K562 (cell line): ENCODE data around the gene GOLIM4. TPM values are rescaled to one million over a fixed set of nuclear protein-coding genes. Genes with fewer than 3 reads are reported as not detected.

ENCODE experiments used
- ATAC-seq: fragments of 200-7000 bp; cut with Tn5 transposase; 3 replicates; pipeline ENCODE4 v1.9.1; 2020; ENCODE audit warnings: moderate library complexity
- BruUV-seq: library from RNA; stranded (reverse); fragments of 400-500 nt; replicated peaks from 2 replicates; lab custom pipeline; 2021; lab: Mats Ljungman, UMichigan
- CTCF ChIA-PET: fragments of 300-600 bp; formaldehyde crosslinking; extraction: SDS; loops from one replicate; lab custom pipeline; 2021; ENCODE audit warnings: low intra/inter-chr PET ratio; lab: Yijun Ruan, JAX
- POLR2A ChIA-PET: fragments of 300-600, 350-650 bp; sonication (Branson Sonifier 250); formaldehyde crosslinking; extraction: SDS; loops from one replicate; lab custom pipeline; 2021; ENCODE audit warnings: antibody characterized with exemption, inconsistent platforms; lab: Yijun Ruan, JAX
- DNase-seq, 4 experiments: peaks; one replicate each; pipeline versions ENCODE4 v3.0.0 to v3.0.0-alpha.2; 2011 to 2018; ENCODE audit warnings: low spot score in 3 of 4, mixed read lengths in 3 of 4; ENCODE audit errors: extremely low read depth in 1 of 4
- FAIRE-seq: peaks from 2 replicates; lab custom pipeline; 2011; peaks lifted over from hg19 to GRCh38; lab: Jason Lieb, UNC
- H2AFZ ChIP-seq: 2 replicates; pipeline ENCODE4 v1.6.0; 2011; ENCODE audit warnings: low read depth, low read length, control low read depth, inconsistent platforms
- H3K27ac ChIP-seq: fragments of 200-600 bp; 3 replicates; pipeline ENCODE4 v1.8.0; 2011; ENCODE audit warnings: low read depth, mild to moderate bottlenecking, control low read depth, inconsistent platforms, low read length, moderate library complexity, mixed read lengths; ENCODE audit errors: extremely low read depth
- H3K27me3 ChIP-seq, 2 experiments: fragments of 300-600 bp in 1 of 2; 2 replicates in 1 of 2; 3 replicates in 1 of 2; pipeline versions ENCODE4 v1.6.0 to v1.8.0; 2011; ENCODE audit warnings: inconsistent platforms in 2 of 2, low read length in 2 of 2, mild to moderate bottlenecking in 1 of 2, mixed read lengths in 1 of 2, moderate library complexity in 1 of 2; ENCODE audit not compliant: control insufficient read depth in 2 of 2, insufficient read depth in 2 of 2
- H3K36me3 ChIP-seq: fragments of 300-600 bp; 3 replicates; pipeline ENCODE4 v1.8.0; 2011; ENCODE audit warnings: mild to moderate bottlenecking, low read length, inconsistent platforms; ENCODE audit not compliant: control insufficient read depth, insufficient read depth
- H3K4me1 ChIP-seq, 2 experiments: fragments of 200-600 bp in 1 of 2; replicated peaks in 1 of 2; 2 replicates in 1 of 2; 3 replicates in 1 of 2; pipeline versions ENCODE4 v1.5.1 to v1.8.0; 2011; ENCODE audit warnings: inconsistent platforms in 2 of 2, low read length in 2 of 2, mild to moderate bottlenecking in 1 of 2, mixed read lengths in 1 of 2, moderate library complexity in 1 of 2; ENCODE audit not compliant: control insufficient read depth in 2 of 2, insufficient read depth in 2 of 2
- H3K4me2 ChIP-seq: 2 replicates; pipeline ENCODE4 v1.6.1; 2011; ENCODE audit warnings: low read length, control low read depth, inconsistent platforms, mixed read lengths; ENCODE audit not compliant: insufficient read depth
- H3K4me3 ChIP-seq: fragments of 200-600 bp; sonication (generic), shearing (Covaris generic); 2 replicates; pipeline ENCODE4 v1.5.1; 2016; ENCODE audit warnings: control low read depth, inconsistent platforms
- H3K79me2 ChIP-seq: fragments of 200-600 bp; 3 replicates; pipeline ENCODE4 v1.8.0; 2011; ENCODE audit warnings: low read length, inconsistent platforms; ENCODE audit not compliant: control insufficient read depth, insufficient read depth
- H3K9ac ChIP-seq, 2 experiments: 2 replicates each; pipeline versions ENCODE4 v1.6.0 to v1.6.1; 2011; ENCODE audit warnings: low read depth in 2 of 2, low read length in 2 of 2, control low read depth in 1 of 2, inconsistent platforms in 1 of 2, mild to moderate bottlenecking in 1 of 2, mixed read lengths in 1 of 2; ENCODE audit not compliant: insufficient read depth in 1 of 2
- H3K9me1 ChIP-seq: one replicate; pipeline ENCODE4 v1.6.0; 2011; ENCODE audit warnings: inconsistent platforms, mild to moderate bottlenecking, low read length, moderate library complexity; ENCODE audit not compliant: control insufficient read depth, insufficient read depth
- H3K9me3 ChIP-seq: replicated peaks from 2 replicates; pipeline ENCODE4 v1.5.1; 2011; ENCODE audit warnings: low read depth, low read length, inconsistent platforms; ENCODE audit not compliant: control insufficient read depth, insufficient read depth
- H4K20me1 ChIP-seq: replicated peaks from 2 replicates; pipeline ENCODE4 v1.6.1; 2011; ENCODE audit warnings: low read length, inconsistent platforms, mixed read lengths; ENCODE audit not compliant: control insufficient read depth, insufficient read depth
- CBX2 ChIP-seq: fragments of 200-600 bp; sonication (generic); IDR thresholded peaks from one replicate; pipeline ENCODE4 v1.6.1; 2012; ENCODE audit warnings: mild to moderate bottlenecking, low read length, inconsistent platforms; ENCODE audit not compliant: insufficient read depth, poor library complexity, severe bottlenecking
- CEBPG ChIP-seq, 3 experiments: fragments of 200-800 bp in 1 of 3; sonication (Bioruptor generic) in 1 of 3; sonication (generic) in 1 of 3; formaldehyde crosslinking in 1 of 3; IDR thresholded peaks in 2 of 3; conservative IDR thresholded peaks in 1 of 3; 2 replicates each; pipeline versions ENCODE4 v1.6.1 to v1.8.0; 2016 to 2022; ENCODE audit warnings: missing compliant biosample characterization in 2 of 3, missing genetic modification characterization in 2 of 3, mild to moderate bottlenecking in 1 of 3, missing genetic modification reagents in 1 of 3
- MEIS2 ChIP-seq: fragments of 450-650 bp; IDR thresholded peaks from 2 replicates; pipeline ENCODE4 v1.6.1; 2014; ENCODE audit warnings: mild to moderate bottlenecking; ENCODE audit not compliant: partially characterized antibody
- NFIC ChIP-seq: fragments of 450-650 bp; IDR thresholded peaks from 2 replicates; pipeline ENCODE4 v1.6.1; 2017; ENCODE audit warnings: mild to moderate bottlenecking, inconsistent platforms
- NR2C2 ChIP-seq, 2 experiments: fragments of 200-800 bp in 1 of 2; sonication (Bioruptor generic) in 1 of 2; sonication (generic) in 1 of 2; formaldehyde crosslinking in 1 of 2; IDR thresholded peaks; 2 replicates each; pipeline versions ENCODE4 v1.6.1 to v1.8.0; 2016 to 2022; ENCODE audit warnings: mild to moderate bottlenecking in 1 of 2, missing compliant biosample characterization in 1 of 2, missing genetic modification characterization in 1 of 2, missing genetic modification reagents in 1 of 2
- RBM39 ChIP-seq: fragments of 200-400 bp; formaldehyde crosslinking; optimal IDR thresholded peaks from 2 replicates; pipeline ENCODE3; 2018; ENCODE audit warnings: low read depth, low read length
- SETDB1 ChIP-seq: IDR thresholded peaks from one replicate; pipeline ENCODE4 v1.6.1; 2012; ENCODE audit warnings: low read length, control low read depth, inconsistent platforms
- SREBF2 ChIP-seq: sonication (generic); formaldehyde crosslinking; IDR thresholded peaks from 2 replicates; pipeline ENCODE4 v1.4.0; 2020; ENCODE audit warnings: mild to moderate bottlenecking, missing genetic modification reagents
- ZNF644 ChIP-seq: fragments of 200-800 bp; sonication (Bioruptor generic); IDR thresholded peaks from 2 replicates; pipeline ENCODE4 v1.6.1; 2016; ENCODE audit warnings: low read depth, missing genetic modification characterization, missing compliant biosample characterization
- WGBS: fragments of 100-300 bp; shearing (Covaris generic); methylation state at CpG from one replicate; pipeline ENCODE4 v1.1.6; 2016; ENCODE audit warnings: low coverage, mixed read lengths; ENCODE audit not compliant: insufficient coverage; ENCODE audit errors: missing lambda C conversion rate; 5-methylcytosine and 5-hydroxymethylcytosine counted together
- in situ Hi-C: fragments of 300-500 bp; cut with MboI; formaldehyde crosslinking; loops from 4 replicates; pipeline ENCODE4 v1.15.0; 2018; ENCODE audit warnings: inconsistent platforms, mixed read lengths
- intact Hi-C: fragments of 100-400 bp; cut with micrococcal nuclease; formaldehyde crosslinking; loops from 2 replicates; pipeline ENCODE4 v1.14.2; 2022
- polyA plus RNA-seq, 8 experiments: library from polyadenylated mRNA; depleted of rRNA in 4 of 8; stranded (reverse) in 5 of 8; unstranded in 3 of 8; fragments of >200 nt; fragmentation: Nextera tagmentation in 2 of 8; fragmentation: Illumina TruSeq in 1 of 8; extraction: Ambion mirVana in 2 of 8; extraction: Trizol in 1 of 8; gene quantifications; 2 replicates each; pipeline versions ENCODE4 v1.2.1 to v1.2.3, GENCODE V29; 2011 to 2014; ENCODE audit warnings: inconsistent platforms in 1 of 8, missing spikeins in 1 of 8
- total RNA-seq, 7 experiments: library from RNA; depleted of rRNA in 6 of 7; stranded (reverse); fragments of >200 nt in 6 of 7; fragmentation: Illumina TruSeq in 2 of 7; extraction: Trizol in 2 of 7; gene quantifications; 2 replicates each; pipeline versions ENCODE4 v1.2.1 to v1.2.3, GENCODE V29; 2011 to 2021; ENCODE audit warnings: low replicate concordance in 1 of 7
- TF ChIP-seq, protein P1 (sequence below), 2 experiments: IDR thresholded peaks in 1 of 2; conservative IDR thresholded peaks in 1 of 2; 2 replicates each; pipeline ENCODE4 v1.6.1; 2016; ENCODE audit warnings: low read depth in 2 of 2, mild to moderate bottlenecking in 1 of 2, missing compliant biosample characterization in 1 of 2, missing genetic modification characterization in 1 of 2, moderate library complexity in 1 of 2
- TF ChIP-seq, protein P2 (sequence below): fragments of 250-450 bp; sonication (Bioruptor Pico); IDR thresholded peaks from 2 replicates; pipeline ENCODE4 v1.8.0; 2022; ENCODE audit warnings: inconsistent platforms, mild to moderate bottlenecking, moderate library complexity, borderline replicate concordance
- TF ChIP-seq, protein P3 (sequence below): sonication (generic); formaldehyde crosslinking; IDR thresholded peaks from 2 replicates; pipeline ENCODE4 v1.5.0; 2020; ENCODE audit warnings: missing genetic modification reagents
- TF ChIP-seq, protein P4 (sequence below), 2 experiments: fragments of 250-450 bp in 1 of 2; fragments of 450-650 bp in 1 of 2; sonication (Bioruptor Pico) in 1 of 2; IDR thresholded peaks; 2 replicates each; pipeline versions ENCODE4 v1.6.1 to v1.8.0; 2016 to 2021; ENCODE audit warnings: mild to moderate bottlenecking in 2 of 2, moderate library complexity in 2 of 2, missing compliant biosample characterization in 1 of 2, missing genetic modification characterization in 1 of 2

GOLIM4 gene
- total and polyA plus RNA-seq, 9 of the 15 experiments (the other 6 are each of a cell fraction or from before 2014, with no cell fraction given), result 9.3 to 39.4 (median 31.0) TPM

DNA sequence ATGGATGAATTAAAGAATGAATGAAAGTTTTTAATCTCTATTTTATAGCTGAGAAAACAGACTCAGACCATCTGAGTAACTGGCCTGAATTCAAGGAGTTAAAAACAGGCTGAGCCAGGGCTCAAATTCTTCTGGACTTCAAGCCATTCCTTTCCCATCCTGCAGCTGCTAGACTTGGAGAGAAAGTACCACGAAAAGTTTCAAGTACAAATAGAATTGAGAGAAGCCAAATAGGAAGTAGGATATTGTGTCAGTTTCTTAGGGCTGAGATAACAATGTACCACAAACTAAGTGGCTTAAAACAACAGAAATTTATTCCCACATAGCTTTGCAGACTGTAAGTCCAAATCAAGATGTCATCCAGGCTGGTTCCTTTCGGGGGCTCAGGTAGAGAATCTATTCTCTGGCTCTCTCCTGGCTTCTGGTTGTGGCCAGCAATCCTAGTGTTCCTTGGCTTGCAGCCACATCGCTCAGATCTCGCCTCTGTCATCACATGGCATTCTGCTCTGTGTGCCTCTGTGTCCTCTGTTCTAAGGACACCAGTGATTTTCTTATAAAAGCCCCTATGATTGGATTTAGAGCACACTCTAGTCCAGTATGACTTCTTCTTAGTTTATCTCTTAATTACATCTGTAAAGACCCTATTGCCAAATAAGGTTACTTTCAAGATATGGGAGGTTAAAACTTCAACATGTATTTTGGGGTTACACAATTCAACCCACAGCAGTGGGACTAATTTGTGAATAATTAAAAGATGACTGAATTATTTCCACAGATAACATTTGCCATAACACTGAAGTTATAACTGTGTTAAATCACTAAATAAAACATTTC is 25.7 kb upstream of the GOLIM4 start:
- no peak overlapping the region for H3K4me2 ChIP-seq
- BruUV-seq, result no TSS peak
- H3K9ac ChIP-seq, result no peak overlapping the region
- no peaks in the 10 kb centered on the region for H3K79me2 ChIP-seq
- H3K36me3 ChIP-seq, result no peaks in the 10 kb centered on the region; the same call in 2 of the 3 replicates
- no peaks in the 10 kb centered on the region for H3K9me3 ChIP-seq
- FAIRE-seq (no peak), ATAC-seq (peak; percentile 59), DNase-seq (peak in 1 of 4 experiments; percentile 51)
- no peak overlapping the region; the same call in 2 of the 3 replicates for H3K27ac ChIP-seq
- H3K4me1 ChIP-seq, result peaks cover 0 to 23% of the 10 kb centered on the region in 2 experiments; a peak in 2 of 5 replicates
- 7% methylated on average over 4 of the region's 4 CpGs for WGBS
- no peaks in the 10 kb centered on the region for H3K27me3 ChIP-seq
- H2AFZ ChIP-seq, result peak overlapping the region; percentile 71
- no peak overlapping the region for H3K4me3 ChIP-seq
- CTCF ChIA-PET, result no interaction called here
- no peaks in the 10 kb centered on the region for H4K20me1 ChIP-seq
- POLR2A ChIA-PET, result no interaction called here
- intact Hi-C loops (no loop called here), in situ Hi-C loops (no loop called here)
- H3K9me1 ChIP-seq, result no peaks in the 10 kb centered on the region
- TF ChIP-seq, protein P1, sequence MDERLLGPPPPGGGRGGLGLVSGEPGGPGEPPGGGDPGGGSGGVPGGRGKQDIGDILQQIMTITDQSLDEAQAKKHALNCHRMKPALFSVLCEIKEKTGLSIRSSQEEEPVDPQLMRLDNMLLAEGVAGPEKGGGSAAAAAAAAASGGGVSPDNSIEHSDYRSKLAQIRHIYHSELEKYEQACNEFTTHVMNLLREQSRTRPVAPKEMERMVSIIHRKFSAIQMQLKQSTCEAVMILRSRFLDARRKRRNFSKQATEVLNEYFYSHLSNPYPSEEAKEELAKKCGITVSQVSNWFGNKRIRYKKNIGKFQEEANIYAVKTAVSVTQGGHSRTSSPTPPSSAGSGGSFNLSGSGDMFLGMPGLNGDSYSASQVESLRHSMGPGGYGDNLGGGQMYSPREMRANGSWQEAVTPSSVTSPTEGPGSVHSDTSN (CRISPR knock-in tag; IDR thresholded peaks at IDR 0.05; ENCODE audit: low read depth), result no peak
- TF ChIP-seq, protein P1 (tag; conservative IDR thresholded peaks at IDR 0.05; ENCODE audit: low read depth), result peak; percentile 36; the same call in 1 of the 2 replicates
- TF ChIP-seq SETDB1, result no peak
- TF ChIP-seq NFIC, result peak; percentile 77
- TF ChIP-seq, protein P2, sequence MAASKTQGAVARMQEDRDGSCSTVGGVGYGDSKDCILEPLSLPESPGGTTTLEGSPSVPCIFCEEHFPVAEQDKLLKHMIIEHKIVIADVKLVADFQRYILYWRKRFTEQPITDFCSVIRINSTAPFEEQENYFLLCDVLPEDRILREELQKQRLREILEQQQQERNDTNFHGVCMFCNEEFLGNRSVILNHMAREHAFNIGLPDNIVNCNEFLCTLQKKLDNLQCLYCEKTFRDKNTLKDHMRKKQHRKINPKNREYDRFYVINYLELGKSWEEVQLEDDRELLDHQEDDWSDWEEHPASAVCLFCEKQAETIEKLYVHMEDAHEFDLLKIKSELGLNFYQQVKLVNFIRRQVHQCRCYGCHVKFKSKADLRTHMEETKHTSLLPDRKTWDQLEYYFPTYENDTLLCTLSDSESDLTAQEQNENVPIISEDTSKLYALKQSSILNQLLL (CRISPR knock-in tag), result no peak
- TF ChIP-seq RBM39, result no peak
- TF ChIP-seq NR2C2 (CRISPR knock-in tag; IDR thresholded peaks at IDR 0.05), result no peak
- TF ChIP-seq NR2C2 (tag; IDR thresholded peaks at IDR 0.05), result no peak
- TF ChIP-seq CBX2, result no peak
- TF ChIP-seq, protein P3, sequence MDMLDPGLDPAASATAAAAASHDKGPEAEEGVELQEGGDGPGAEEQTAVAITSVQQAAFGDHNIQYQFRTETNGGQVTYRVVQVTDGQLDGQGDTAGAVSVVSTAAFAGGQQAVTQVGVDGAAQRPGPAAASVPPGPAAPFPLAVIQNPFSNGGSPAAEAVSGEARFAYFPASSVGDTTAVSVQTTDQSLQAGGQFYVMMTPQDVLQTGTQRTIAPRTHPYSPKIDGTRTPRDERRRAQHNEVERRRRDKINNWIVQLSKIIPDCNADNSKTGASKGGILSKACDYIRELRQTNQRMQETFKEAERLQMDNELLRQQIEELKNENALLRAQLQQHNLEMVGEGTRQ (CRISPR knock-in tag), result no peak
- TF ChIP-seq MEIS2, result peak; percentile 69
- TF ChIP-seq SREBF2 (CRISPR knock-in tag), result no peak
- TF ChIP-seq, protein P4, sequence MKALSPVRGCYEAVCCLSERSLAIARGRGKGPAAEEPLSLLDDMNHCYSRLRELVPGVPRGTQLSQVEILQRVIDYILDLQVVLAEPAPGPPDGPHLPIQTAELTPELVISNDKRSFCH (CRISPR knock-in tag; IDR thresholded peaks at IDR 0.05), result no peak
- TF ChIP-seq, protein P4 (tag; IDR thresholded peaks at IDR 0.05), result no peak
- no peak for TF ChIP-seq CEBPG (CRISPR knock-in tag; IDR thresholded peaks at IDR 0.05)
- 0 out of 4 replicates have a peak, but pooled peaks of 1 of the 2 experiments have one; percentile 14 for TF ChIP-seq CEBPG (tag; conservative IDR thresholded peaks at IDR 0.05 in 1 of 2, IDR thresholded peaks at IDR 0.05 in 1 of 2)
- no peak for TF ChIP-seq ZNF644 (tag)
